GM12865 (cell line): ENCODE data around the gene CES3.
"Not testable (repeated sequence)": the region's sequence is repeated elsewhere in the genome, so short reads cannot be mapped to it uniquely, and the experiment has no call there.

ENCODE experiments used
- DNase-seq: peaks from one replicate; pipeline ENCODE4 v3.0.0; 2010; ENCODE audit warnings: low read depth
- H3K4me3 ChIP-seq: 2 replicates; pipeline ENCODE4 v1.5.1; 2011; ENCODE audit warnings: mild to moderate bottlenecking, low read depth, low read length, control low read depth
- CTCF ChIP-seq: IDR thresholded peaks from 2 replicates; pipeline ENCODE4 v1.5.1; 2011; ENCODE audit warnings: low read length, control low read depth, low read depth, inconsistent platforms; ENCODE audit not compliant: insufficient read depth; ENCODE audit errors: missing control alignments

Gene CES3

GRCh38 chr16:66934138-66934838, 26.8 kb upstream of the CES3 start, which contains the start of gene CIAO2B:
TSS of gene CIAO2B (minus strand) at chr16:66934402. CDS start at chr16:66934364, 38 bp downstream.
- peak within 1 kb of the TSS; percentile 95 for H3K4me3 ChIP-seq
- DNase-seq: peak; percentile 91
- TF ChIP-seq CTCF: no peak

- peak overlapping the region; percentile 95 for H3K4me3 ChIP-seq
- DNase-seq: not testable (repeated sequence)
Measured at GRCh38 chr16:66934839-66935313, 26.2 kb upstream of the CES3 start.

GRCh38 chr16:66935314-66936011, 25.6 kb upstream of the CES3 start, which contains the start of gene CES2:
TSS of gene CES2 (plus strand) at chr16:66935516. CDS start at chr16:66935636, 120 bp downstream.
- H3K4me3 ChIP-seq: peak within 1 kb of the TSS; percentile 95
- DNase-seq: no peak
- TF ChIP-seq CTCF: no peak

- no peak for TF ChIP-seq CTCF
- no peak for DNase-seq
- H3K4me3 ChIP-seq: no peak overlapping the region
Measured at GRCh38 chr16:66936462-66936861, 24.6 kb upstream of the CES3 start.

GRCh38 chr16:66936889-66937554, 24.0 kb upstream of the CES3 start:
- no peak for DNase-seq
- no peak overlapping the region for H3K4me3 ChIP-seq
- TF ChIP-seq CTCF: no peak

GRCh38 chr16:66937725-66938337, 23.2 kb upstream of the CES3 start:
- no peak for DNase-seq
- no peak overlapping the region for H3K4me3 ChIP-seq
- TF ChIP-seq CTCF: no peak

- no peak for DNase-seq
- TF ChIP-seq CTCF: no peak
- no peak overlapping the region for H3K4me3 ChIP-seq
Measured at GRCh38 chr16:66939366-66939765, 21.7 kb upstream of the CES3 start.
